Measurements from ENCODE around the gene CFL2. TPM values are rescaled to one million over a fixed set of nuclear protein-coding genes. Genes with fewer than 3 reads are reported as not detected.
A peak's percentile ranks its signal among the peaks of the same experiment; 100 is the strongest.

The CFL2 gene
- total RNA-seq, 1 donor from 2014 or later: 54.0 TPM

DNA sequence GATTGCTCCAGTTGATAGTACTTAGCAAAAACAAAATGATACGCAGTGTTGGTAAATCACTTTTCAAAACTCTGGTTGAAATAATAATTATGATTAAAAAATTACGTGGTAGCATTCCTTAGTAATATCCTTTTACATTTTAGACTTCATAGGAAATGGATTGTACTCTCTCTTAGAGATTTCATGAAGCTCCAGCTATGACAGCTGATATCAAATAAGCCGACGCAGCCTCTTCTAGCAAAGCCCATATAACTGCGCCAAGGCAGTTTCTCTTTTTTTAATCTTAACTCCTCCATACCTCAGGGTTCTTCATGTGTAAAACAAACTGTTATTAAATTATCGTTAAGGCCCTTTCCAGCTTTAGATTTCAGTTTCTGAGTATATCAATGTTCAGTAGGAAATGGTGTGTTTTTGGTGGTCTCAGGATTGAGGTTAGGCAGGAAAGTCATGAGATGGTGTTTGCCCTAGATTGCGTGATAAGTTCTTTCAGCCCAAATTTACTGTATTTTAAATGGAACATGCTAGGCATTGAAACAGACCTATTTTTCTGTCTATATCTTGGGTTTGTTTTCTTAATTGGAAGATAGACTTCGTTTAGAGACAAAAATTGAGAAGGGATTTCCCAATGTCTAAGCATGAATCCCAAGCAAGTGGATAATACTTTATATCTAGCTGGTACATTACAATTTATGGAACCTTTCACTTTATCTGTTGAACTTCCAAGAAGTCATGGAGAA is 902 bp upstream of the CFL2 start:
- Mint-ChIP-seq H3K27ac (peak overlapping the region; percentile 75), H3K4me3 (peak overlapping the region; percentile 68), H3K9me3 (no peaks in the 10 kb centered on the region), H3K36me3 (no peaks in the 10 kb centered on the region), H3K27me3 (ENCODE audit: low read depth) (no peaks in the 10 kb centered on the region), H3K4me1 (peaks cover 36% of the 10 kb centered on the region)
- TF ChIP-seq, protein P1, sequence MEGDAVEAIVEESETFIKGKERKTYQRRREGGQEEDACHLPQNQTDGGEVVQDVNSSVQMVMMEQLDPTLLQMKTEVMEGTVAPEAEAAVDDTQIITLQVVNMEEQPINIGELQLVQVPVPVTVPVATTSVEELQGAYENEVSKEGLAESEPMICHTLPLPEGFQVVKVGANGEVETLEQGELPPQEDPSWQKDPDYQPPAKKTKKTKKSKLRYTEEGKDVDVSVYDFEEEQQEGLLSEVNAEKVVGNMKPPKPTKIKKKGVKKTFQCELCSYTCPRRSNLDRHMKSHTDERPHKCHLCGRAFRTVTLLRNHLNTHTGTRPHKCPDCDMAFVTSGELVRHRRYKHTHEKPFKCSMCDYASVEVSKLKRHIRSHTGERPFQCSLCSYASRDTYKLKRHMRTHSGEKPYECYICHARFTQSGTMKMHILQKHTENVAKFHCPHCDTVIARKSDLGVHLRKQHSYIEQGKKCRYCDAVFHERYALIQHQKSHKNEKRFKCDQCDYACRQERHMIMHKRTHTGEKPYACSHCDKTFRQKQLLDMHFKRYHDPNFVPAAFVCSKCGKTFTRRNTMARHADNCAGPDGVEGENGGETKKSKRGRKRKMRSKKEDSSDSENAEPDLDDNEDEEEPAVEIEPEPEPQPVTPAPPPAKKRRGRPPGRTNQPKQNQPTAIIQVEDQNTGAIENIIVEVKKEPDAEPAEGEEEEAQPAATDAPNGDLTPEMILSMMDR (IDR thresholded peaks at IDR 0.05; ENCODE audit: unreplicated experiment): no peak
- no peak for DNase-seq (ENCODE audit: low spot score in 2 of 2, unreplicated experiment in 2 of 2)

- DNase-seq (ENCODE audit: low spot score in 2 of 2, unreplicated experiment in 2 of 2): no peak
- H3K27ac Mint-ChIP-seq: peak overlapping the region; percentile 86
- no peaks in the 10 kb centered on the region for H3K36me3 Mint-ChIP-seq
- peaks cover 42% of the 10 kb centered on the region for H3K4me1 Mint-ChIP-seq
- no peaks in the 10 kb centered on the region for H3K27me3 Mint-ChIP-seq (ENCODE audit: low read depth)
- peak overlapping the region; percentile 88 for H3K4me3 Mint-ChIP-seq
- H3K9me3 Mint-ChIP-seq: no peaks in the 10 kb centered on the region
- TF ChIP-seq, protein P1 (IDR thresholded peaks at IDR 0.05; ENCODE audit: unreplicated experiment): no peak
Measured at GRCh38 chr14:34713681-34714319, 593 bp downstream of the CFL2 start.

DNA sequence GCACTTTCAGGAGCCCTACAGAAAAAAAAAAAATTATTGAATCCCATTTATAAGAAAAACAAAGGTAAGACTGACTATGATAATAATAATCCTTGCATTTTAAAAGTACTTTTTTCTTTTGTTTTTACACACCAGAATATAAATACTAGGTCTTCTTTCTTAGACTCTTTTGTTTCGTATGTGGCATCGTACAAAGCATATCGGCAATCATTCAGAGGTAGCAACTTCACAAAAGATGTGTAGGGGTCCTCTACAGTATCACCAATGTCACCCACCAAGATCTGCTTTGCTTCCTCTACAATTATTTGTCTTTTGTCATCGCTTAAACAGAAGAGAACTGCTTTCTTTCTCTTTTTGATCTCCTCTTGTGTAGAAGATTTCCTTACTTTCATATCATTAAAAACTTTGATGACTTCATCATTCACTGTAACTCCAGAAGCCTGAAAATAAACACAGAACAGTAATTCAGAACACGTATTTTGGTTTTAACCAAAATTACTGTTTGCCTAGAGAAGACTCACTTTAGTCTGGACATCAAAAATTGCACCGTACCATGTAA is 1.2 kb downstream of the CFL2 start:
- peak overlapping the region; percentile 88 for H3K4me3 Mint-ChIP-seq
- H3K27ac Mint-ChIP-seq: peak overlapping the region; percentile 86
- DNase-seq (ENCODE audit: low spot score in 2 of 2, unreplicated experiment in 2 of 2): no peak
- H3K9me3 Mint-ChIP-seq: no peaks in the 10 kb centered on the region
- H3K4me1 Mint-ChIP-seq: peaks cover 42% of the 10 kb centered on the region
- no peaks in the 10 kb centered on the region for H3K36me3 Mint-ChIP-seq
- no peaks in the 10 kb centered on the region for H3K27me3 Mint-ChIP-seq (ENCODE audit: low read depth)
- TF ChIP-seq, protein P1 (IDR thresholded peaks at IDR 0.05; ENCODE audit: unreplicated experiment): no peak

DNA sequence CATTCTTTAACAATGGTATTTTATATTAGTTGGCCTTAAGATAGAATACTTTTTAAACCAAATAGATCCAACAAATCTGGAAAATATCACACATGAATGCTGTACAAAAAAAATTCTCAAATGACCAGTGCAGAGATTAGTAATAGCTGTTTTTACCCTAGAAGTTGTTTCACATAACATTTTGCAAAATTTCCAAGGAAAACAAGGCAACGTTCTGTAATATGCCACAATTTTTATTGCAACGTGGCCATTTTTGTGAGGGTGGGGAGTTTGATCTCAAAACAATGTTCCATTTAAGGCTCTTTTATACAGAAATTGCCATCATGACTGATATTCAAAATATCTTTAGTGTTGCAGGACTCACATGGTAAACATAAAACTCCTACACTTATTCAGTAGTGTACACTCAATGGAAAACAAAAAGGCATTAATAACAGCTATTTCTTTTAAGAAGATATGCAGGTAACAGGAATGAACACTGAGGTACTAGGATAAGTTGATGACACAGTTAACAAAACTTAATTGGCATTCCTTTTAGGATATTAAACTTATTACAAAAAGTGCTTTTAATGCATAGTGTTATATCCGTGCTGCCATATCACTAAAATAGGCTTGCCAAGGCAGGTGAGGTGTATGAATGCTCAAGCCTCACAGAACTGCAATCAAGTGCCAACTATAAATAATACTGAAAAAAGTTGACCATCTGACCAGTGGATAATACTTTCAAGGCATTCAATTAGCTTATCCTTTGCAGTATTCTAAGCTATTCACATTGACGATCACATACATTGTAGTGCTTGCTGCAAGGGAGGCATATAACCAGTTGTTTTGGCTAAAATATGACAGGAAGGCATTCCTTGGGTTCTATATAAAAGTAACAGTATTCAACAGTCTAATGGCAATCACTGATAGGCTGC is 2.3 kb downstream of the CFL2 start:
- Mint-ChIP-seq H3K4me3 (no peak overlapping the region), H3K27ac (peak overlapping the region; percentile 91), H3K27me3 (ENCODE audit: low read depth) (no peaks in the 10 kb centered on the region)

DNA sequence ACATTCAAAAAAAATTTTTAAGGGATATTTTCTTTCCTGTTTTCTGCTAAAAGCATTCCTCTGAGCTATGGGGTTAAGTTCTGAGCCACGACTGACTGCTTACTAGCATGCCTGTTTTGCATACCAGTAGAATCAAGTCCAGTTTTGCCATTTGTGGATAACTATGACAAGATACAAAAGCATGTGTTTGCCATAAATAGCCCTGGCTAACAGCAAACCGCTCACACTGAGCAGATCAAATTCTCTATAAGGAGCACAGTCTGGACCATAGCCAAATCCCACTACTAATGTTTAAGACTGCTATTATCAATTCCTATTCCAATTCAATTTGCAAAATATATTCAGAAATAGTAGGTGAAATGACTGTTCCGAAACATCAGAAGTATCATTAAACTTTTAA is 3.2 kb downstream of the CFL2 start:
- H3K4me3 Mint-ChIP-seq: no peak overlapping the region
- TF ChIP-seq, protein P1 (IDR thresholded peaks at IDR 0.05; ENCODE audit: unreplicated experiment): no peak
- no peaks in the 10 kb centered on the region for H3K36me3 Mint-ChIP-seq
- DNase-seq (ENCODE audit: low spot score in 2 of 2, unreplicated experiment in 2 of 2): no peak
- peaks cover 42% of the 10 kb centered on the region for H3K4me1 Mint-ChIP-seq
- H3K27ac Mint-ChIP-seq: peak overlapping the region; percentile 91
- no peaks in the 10 kb centered on the region for H3K9me3 Mint-ChIP-seq
- H3K27me3 Mint-ChIP-seq (ENCODE audit: low read depth): no peaks in the 10 kb centered on the region

More for the DNA sequence above, 2.3 kb downstream of the CFL2 start:
- TF ChIP-seq, protein P1 (IDR thresholded peaks at IDR 0.05; ENCODE audit: unreplicated experiment): no peak
- DNase-seq (ENCODE audit: low spot score in 2 of 2, unreplicated experiment in 2 of 2): no peak
- H3K9me3 Mint-ChIP-seq: no peaks in the 10 kb centered on the region
- peaks cover 42% of the 10 kb centered on the region for H3K4me1 Mint-ChIP-seq
- H3K36me3 Mint-ChIP-seq: no peaks in the 10 kb centered on the region

Data from mesothelial cell of epicardium (in vitro differentiated cells).